Ovary (tissue), 9 donors: Measurements from ENCODE around the gene EIF3I. TPM values are rescaled to one million over a fixed set of nuclear protein-coding genes. Genes with fewer than 3 reads are reported as not detected.
A peak's percentile ranks its signal among the peaks of the same experiment; 100 is the strongest.

Experiments
- DNase-seq, 5 donors: peaks; one replicate each; pipeline ENCODE4 v3.0.0-alpha.2; 2019 to 2020
- H3K27ac ChIP-seq, 2 donors: fragments of 200-600 bp; one replicate each; pipeline versions ENCODE4 v1.5.1 to v1.8.0; 2019 to 2022
- H3K27me3 ChIP-seq: fragments of 200-600 bp; one replicate; pipeline ENCODE4 v1.8.0; 2022
- H3K36me3 ChIP-seq: fragments of 200-600 bp; sonication (generic); one replicate; pipeline ENCODE4 v1.5.1; 2019
- H3K4me1 ChIP-seq: one replicate; pipeline ENCODE4 v1.8.1; 2013; ENCODE audit warnings: mild to moderate bottlenecking, moderate library complexity; ENCODE audit not compliant: insufficient read depth
- H3K4me3 ChIP-seq: fragments of 200-600 bp; sonication (generic); one replicate; pipeline ENCODE4 v1.5.1; 2017
- H3K9me3 ChIP-seq, 2 donors: fragments of 200-600 bp in 1 of 2; sonication (generic) in 1 of 2; one replicate each; pipeline versions ENCODE4 v1.5.1 to v1.8.1; 2013 to 2019; ENCODE audit warnings: mild to moderate bottlenecking in 1 of 2, moderate library complexity in 1 of 2
- EP300 ChIP-seq: sonication (generic); formaldehyde crosslinking; IDR thresholded peaks from one replicate; pipeline ENCODE4 v1.6.1; 2017; ENCODE audit warnings: antibody characterized with exemption
- POLR2A ChIP-seq: fragments of 450-650 bp; IDR thresholded peaks from one replicate; pipeline ENCODE4 v1.6.1; 2017; ENCODE audit warnings: antibody characterized with exemption, mild to moderate bottlenecking, moderate library complexity
- WGBS, 3 donors: extraction: QIAGEN DNeasy Blood & Tissue Kit in 1 of 3; methylation state at CpG; one replicate each; pipeline versions ENCODE4 v1.1.5 to v1.1.7; 2013 to 2017; 5-methylcytosine and 5-hydroxymethylcytosine counted together
- intact Hi-C, 4 donors: fragments of 100-400 bp; cut with DNase I; formaldehyde crosslinking; loops; one replicate each; pipeline versions ENCODE4 v1.11.0 to v1.15.1; 2022 to 2023
- polyA plus RNA-seq, 2 donors: library from polyadenylated mRNA; stranded (reverse); fragments of 200-250 nt in 1 of 2; fragments of 350-450 nt in 1 of 2; fragmentation: Illumina TruSeq in 1 of 2; extraction: RNeasy Lipid Tissue Mini Kit (QIAGEN cat#74804) in 1 of 2; gene quantifications; one replicate each; pipeline ENCODE4 v1.2.3, GENCODE V29; 2013 to 2014
- total RNA-seq, 7 donors: library from RNA; depleted of rRNA in 2 of 7; stranded (reverse); fragments of >200 nt in 2 of 7; fragmentation: NEBNext Ultra II Directional in 3 of 7; extraction: Animal tissue kit (Norgen Biotek cat#: 25700) in 3 of 7; gene quantifications; one replicate each; pipeline versions ENCODE4 v1.1.0 to v1.2.4, GENCODE V29; 2016 to 2023
- TF ChIP-seq, protein P1 (sequence below), 3 donors: fragments of 450-650 bp in 2 of 3; fragments of 200-600 bp in 1 of 3; IDR thresholded peaks; one replicate each; pipeline versions ENCODE4 v1.5.1 to v1.8.0; 2016 to 2022; ENCODE audit warnings: antibody characterized with exemption in 3 of 3, mild to moderate bottlenecking in 1 of 3
- donor health status: DM: no; HTN: no; CAD: no; lungs with moderate emphysema.
- donor health status: DM: no; HTN: no; CAD: no.
- donor health status: Bipolar disorder and iron deficiency.
- donor health status: DM: yes; HTN: yes; CAD: no.
- donor health status: DM: no; HTN: no; CAD: no.
- donor health status: DM: yes; HTN: yes; CAD: no.

Gene EIF3I
- total and polyA plus RNA-seq, 9 donors = 140 to 272 (median 161) TPM

DNA sequence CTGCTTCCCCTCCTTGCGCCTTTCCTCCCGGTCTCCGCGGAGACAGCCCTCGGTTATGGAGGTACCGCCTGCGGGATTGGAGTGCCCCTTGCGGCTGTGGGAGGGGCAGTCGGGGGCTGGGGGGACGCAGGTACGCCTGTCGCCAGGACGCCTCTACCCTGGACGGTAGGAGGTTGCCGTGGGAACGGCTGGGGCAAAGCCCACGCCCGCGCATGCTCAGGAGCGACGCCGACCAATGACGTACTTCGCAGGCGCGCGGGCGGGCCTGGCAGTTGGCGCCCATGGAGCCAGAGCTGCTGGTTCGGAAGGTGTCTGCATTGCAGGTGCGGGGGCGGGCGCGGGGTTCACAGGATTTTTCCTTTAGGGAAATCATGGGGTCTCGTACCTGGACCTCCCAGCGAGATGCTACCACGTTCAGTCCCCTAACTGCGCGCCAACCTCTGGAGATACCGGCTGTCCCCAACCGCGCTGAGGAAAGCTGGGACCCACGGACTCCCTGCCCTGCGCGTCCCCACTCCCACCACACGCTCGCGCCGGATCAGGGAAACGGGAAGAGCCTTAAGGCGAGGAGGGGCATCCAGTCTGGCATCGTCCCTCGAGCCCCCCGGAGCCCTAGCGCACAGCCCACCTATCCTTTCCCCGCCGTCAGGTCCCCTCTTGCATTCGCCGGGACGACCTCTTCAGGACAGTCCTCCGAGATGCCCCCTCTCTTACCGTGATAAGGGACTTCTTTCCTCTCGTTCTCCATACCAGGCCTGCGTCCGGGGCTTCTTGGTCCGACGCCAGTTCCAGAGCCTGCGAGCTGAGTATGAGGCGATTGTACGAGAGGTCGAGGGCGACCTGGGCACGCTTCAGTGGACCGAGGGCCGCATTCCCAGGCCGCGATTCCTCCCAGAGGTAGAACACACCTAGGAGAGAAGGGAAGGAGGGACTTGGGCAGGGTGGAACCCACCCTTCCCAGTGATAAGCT lies 16.5 kb upstream of the EIF3I start, which contains the start of gene IQCC:
Gene IQCC (plus strand): TSS at position 271 of the 970 bp plus-strand sequence. CDS start 11 bp downstream, at position 282.
- Histone ChIP-seq H3K27me3 (no peaks in the 10 kb centered on the region), H3K9me3 (no peaks in the 10 kb centered on the region), H3K36me3 (no peaks in the 10 kb centered on the region), H3K27ac (peak within 1 kb of the TSS; percentile 34 to 51), H3K4me1 (peaks cover 12% of the 10 kb centered on the region), H3K4me3 (peak within 1 kb of the TSS; percentile 61)
- intact Hi-C loops = no loop called here
- TF ChIP-seq, protein P1, sequence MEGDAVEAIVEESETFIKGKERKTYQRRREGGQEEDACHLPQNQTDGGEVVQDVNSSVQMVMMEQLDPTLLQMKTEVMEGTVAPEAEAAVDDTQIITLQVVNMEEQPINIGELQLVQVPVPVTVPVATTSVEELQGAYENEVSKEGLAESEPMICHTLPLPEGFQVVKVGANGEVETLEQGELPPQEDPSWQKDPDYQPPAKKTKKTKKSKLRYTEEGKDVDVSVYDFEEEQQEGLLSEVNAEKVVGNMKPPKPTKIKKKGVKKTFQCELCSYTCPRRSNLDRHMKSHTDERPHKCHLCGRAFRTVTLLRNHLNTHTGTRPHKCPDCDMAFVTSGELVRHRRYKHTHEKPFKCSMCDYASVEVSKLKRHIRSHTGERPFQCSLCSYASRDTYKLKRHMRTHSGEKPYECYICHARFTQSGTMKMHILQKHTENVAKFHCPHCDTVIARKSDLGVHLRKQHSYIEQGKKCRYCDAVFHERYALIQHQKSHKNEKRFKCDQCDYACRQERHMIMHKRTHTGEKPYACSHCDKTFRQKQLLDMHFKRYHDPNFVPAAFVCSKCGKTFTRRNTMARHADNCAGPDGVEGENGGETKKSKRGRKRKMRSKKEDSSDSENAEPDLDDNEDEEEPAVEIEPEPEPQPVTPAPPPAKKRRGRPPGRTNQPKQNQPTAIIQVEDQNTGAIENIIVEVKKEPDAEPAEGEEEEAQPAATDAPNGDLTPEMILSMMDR (IDR thresholded peaks at IDR 0.05) = peak in 1 of 3 donors; percentile 24
- TF ChIP-seq EP300 (no peak), POLR2A (peak; percentile 76)
- 1% methylated on average over 72 to 77 of the region's 77 CpGs for WGBS, 3 donors
- peak; percentile 85 to 92 (median 90) for DNase-seq

DNA sequence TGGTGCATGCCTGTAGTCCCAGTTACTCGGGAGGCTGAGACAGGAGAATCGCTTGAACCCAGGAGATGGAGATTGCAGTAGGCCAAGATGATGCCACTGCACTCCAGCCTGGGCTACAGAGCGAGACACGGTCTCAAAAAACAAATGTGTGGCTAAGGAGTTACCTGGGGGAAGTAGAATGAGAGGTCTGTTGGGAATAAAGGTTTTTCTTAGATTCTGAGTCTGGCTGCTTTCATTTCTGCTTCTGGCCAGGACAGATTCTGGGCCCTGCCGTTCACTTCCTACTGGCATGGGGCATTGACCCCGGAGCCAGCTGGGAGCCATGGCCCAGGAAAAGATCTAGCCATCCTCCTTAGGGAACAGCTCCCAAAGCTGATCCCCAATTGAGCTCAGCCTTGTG lies 13.7 kb upstream of the EIF3I start:
- DNase-seq = no peak

DNA sequence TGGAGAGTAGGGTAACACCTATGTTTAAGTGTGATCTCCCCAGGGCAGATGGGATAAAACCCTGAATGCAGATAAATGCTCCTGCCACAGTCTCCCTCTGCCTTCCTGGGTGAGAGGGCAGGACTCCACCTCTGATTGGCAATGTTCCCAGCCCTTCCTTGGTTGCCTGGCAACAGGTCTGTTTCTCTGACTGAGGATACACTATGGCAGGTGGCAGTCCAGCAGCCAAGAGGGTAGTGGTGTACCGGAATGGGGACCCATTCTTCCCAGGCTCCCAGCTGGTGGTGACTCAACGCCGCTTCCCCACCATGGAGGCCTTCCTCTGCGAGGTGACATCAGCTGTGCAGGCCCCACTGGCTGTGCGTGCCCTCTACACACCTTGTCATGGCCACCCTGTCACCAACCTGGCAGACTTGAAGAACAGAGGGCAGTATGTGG lies 13.3 kb upstream of the EIF3I start, which contains the start of gene DCDC2B:
Gene DCDC2B (plus strand): TSS at position 199 of the 438 bp plus-strand sequence. CDS start 5 bp downstream, at position 204.
- Histone ChIP-seq H3K9me3 (no peaks in the 10 kb centered on the region), H3K4me1 (peaks cover 9% of the 10 kb centered on the region), H3K36me3 (no peaks in the 10 kb centered on the region), H3K27ac (no peak within 1 kb of the TSS), H3K27me3 (no peaks in the 10 kb centered on the region), H3K4me3 (no peak within 1 kb of the TSS)
- DNase-seq = peak in 2 of 5 donors; percentile 45 to 53
- no peak for TF ChIP-seq EP300
- intact Hi-C loops = no loop called here
- WGBS, 3 donors = 79 to 81% (median 80%) methylated on average over 5 of the region's 5 CpGs

More for the DNA sequence above, 13.7 kb upstream of the EIF3I start:
- no peak for TF ChIP-seq EP300
- TF ChIP-seq, protein P1 (IDR thresholded peaks at IDR 0.05) = no peak
- no peak for TF ChIP-seq POLR2A
- Histone ChIP-seq H3K27ac (no peak overlapping the region), H3K4me3 (no peak overlapping the region), H3K9me3 (no peaks in the 10 kb centered on the region), H3K27me3 (no peaks in the 10 kb centered on the region), H3K36me3 (no peaks in the 10 kb centered on the region), H3K4me1 (peaks cover 9% of the 10 kb centered on the region)
- WGBS, 3 donors = 86 to 87% (median 87%) methylated on average over 6 of the region's 6 CpGs
- intact Hi-C loops = no loop called here

DNA sequence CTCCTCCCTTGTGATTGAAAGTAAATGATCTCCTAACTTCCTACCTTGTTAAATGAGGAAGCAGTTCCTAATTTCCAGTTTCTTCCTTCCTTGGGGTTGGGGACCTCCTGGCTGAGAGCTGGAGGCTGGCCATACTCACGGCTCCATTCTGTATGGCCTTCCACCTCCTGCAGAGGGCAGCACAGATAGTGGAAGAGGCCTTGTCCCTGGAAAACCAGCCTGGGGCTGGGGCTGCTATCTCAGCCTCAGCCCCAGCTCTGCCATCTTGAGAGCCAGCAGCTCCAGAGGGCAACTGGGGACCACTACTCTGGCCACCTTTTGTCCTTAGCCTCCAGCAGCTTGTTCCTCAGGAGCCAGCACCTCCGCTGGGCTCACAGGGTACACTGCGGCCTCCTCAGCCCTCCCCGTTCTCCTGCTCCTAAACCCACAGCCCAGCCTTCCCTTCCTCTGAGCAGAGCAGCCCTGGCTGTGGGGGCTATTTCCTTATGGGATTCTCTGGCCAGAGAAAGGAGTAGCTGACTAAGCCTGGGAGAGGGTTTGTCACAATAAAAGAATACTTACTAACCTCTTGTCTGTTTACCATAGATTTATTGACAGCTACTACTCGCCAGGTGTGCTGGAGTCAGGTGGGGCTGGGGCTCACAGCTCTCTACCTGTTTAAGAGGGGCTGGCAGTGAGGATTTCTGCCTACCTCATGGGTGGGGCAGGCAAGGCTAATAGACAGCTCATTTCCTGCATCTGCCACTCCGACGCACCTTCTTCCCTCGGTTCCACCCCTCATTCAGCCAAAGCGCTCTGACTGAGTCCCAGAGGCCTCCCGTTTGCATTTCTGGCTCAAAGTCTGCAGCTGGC lies 6.4 kb upstream of the EIF3I start:
- intact Hi-C loops = no loop called here
- H3K36me3 ChIP-seq = no peaks in the 10 kb centered on the region
- TF ChIP-seq, protein P1 (IDR thresholded peaks at IDR 0.05) = peak; percentile 48 to 55 (median 54)
- no peak for TF ChIP-seq POLR2A
- no peak for TF ChIP-seq EP300
- H3K9me3 ChIP-seq = no peaks in the 10 kb centered on the region
- peaks cover 4% of the 10 kb centered on the region for H3K4me1 ChIP-seq
- peak overlapping the region in 1 of 2 donors; percentile 43 for H3K27ac ChIP-seq
- H3K4me3 ChIP-seq = no peak overlapping the region
- DNase-seq = peak; percentile 60 to 75 (median 65)
- WGBS, 3 donors = 71 to 76% (median 72%) methylated on average over 10 of the region's 10 CpGs
- no peaks in the 10 kb centered on the region for H3K27me3 ChIP-seq
